GM12878 (cell line): Measurements from ENCODE around the gene TCF25. TPM values are rescaled to one million over a fixed set of nuclear protein-coding genes. Genes with fewer than 3 reads are reported as not detected.

Experiments
- ATF2 ChIP-seq: IDR thresholded peaks from 2 replicates; pipeline ENCODE4 v1.6.1; 2012; ENCODE audit warnings: low read length, inconsistent platforms
- EP300 ChIP-seq, 2 experiments: fragments of 150-350 bp in 1 of 2; IDR thresholded peaks; 2 replicates each; pipeline ENCODE4 v1.6.1; 2011 to 2012; ENCODE audit warnings: low read depth in 2 of 2, low read length in 2 of 2, borderline replicate concordance in 1 of 2, improper control_type of control experiment in 1 of 2, inconsistent platforms in 1 of 2; ENCODE audit not compliant: control insufficient read depth in 1 of 2
- ESRRA ChIP-seq: IDR thresholded peaks from 2 replicates; pipeline ENCODE4 v1.6.1; 2012; ENCODE audit warnings: mild to moderate bottlenecking, low read length, improper control_type of control experiment
- EZH2 ChIP-seq: IDR thresholded peaks from 2 replicates; pipeline ENCODE4 v1.6.1; 2012; ENCODE audit warnings: low read depth, mild to moderate bottlenecking, control low read depth, inconsistent platforms, low read length, borderline replicate concordance; ENCODE audit not compliant: control insufficient read depth
- FOXK2 ChIP-seq: fragments of 450-650 bp; IDR thresholded peaks from 2 replicates; pipeline ENCODE4 v1.6.1; 2017; ENCODE audit warnings: mild to moderate bottlenecking, moderate library complexity
- IKZF2 ChIP-seq, 2 experiments: fragments of 450-650 bp; IDR thresholded peaks; 2 replicates each; pipeline ENCODE4 v1.6.1; 2017; ENCODE audit warnings: mild to moderate bottlenecking in 2 of 2, moderate library complexity in 2 of 2
- IRF4 ChIP-seq: IDR thresholded peaks from 2 replicates; pipeline ENCODE4 v1.6.1; 2011; ENCODE audit warnings: low read depth, low read length
- MYC ChIP-seq: IDR thresholded peaks from 2 replicates; pipeline ENCODE4 v1.6.1; 2011; ENCODE audit warnings: mild to moderate bottlenecking, low read length, moderate library complexity, inconsistent platforms; ENCODE audit not compliant: insufficient read depth, insufficient replicate concordance, insufficient read length, severe bottlenecking
- NFIC ChIP-seq: IDR thresholded peaks from 2 replicates; pipeline ENCODE4 v1.6.1; 2012; ENCODE audit warnings: low read depth, mild to moderate bottlenecking, inconsistent platforms, low read length, moderate library complexity
- NFYB ChIP-seq: IDR thresholded peaks from 2 replicates; pipeline ENCODE4 v1.6.1; 2011; ENCODE audit warnings: low read depth, mild to moderate bottlenecking, low read length, improper control_type of control experiment, moderate library complexity; ENCODE audit not compliant: insufficient read depth
- NR2C2 ChIP-seq: IDR thresholded peaks from 2 replicates; pipeline ENCODE4 v1.6.1; 2011; ENCODE audit warnings: borderline replicate concordance, low read depth; ENCODE audit not compliant: control insufficient read depth, insufficient read length
- POLR2AphosphoS2 ChIP-seq: IDR thresholded peaks from 2 replicates; pipeline ENCODE4 v1.6.1; 2011; ENCODE audit warnings: low read depth, mild to moderate bottlenecking, low read length, improper control_type of control experiment, moderate library complexity
- POU2F2 ChIP-seq: IDR thresholded peaks from 3 replicates; pipeline ENCODE4 v1.6.1; 2011; ENCODE audit warnings: low read depth, mild to moderate bottlenecking, low read length, borderline replicate concordance
- RCOR1 ChIP-seq: conservative IDR thresholded peaks from 2 replicates; pipeline ENCODE4 v1.6.1; 2012; ENCODE audit warnings: low read depth, low read length, improper control_type of control experiment
- RELB ChIP-seq: fragments of 450-650 bp; IDR thresholded peaks from 2 replicates; pipeline ENCODE4 v1.6.1; 2017; ENCODE audit warnings: low read depth, mild to moderate bottlenecking, moderate library complexity
- SIN3A ChIP-seq: IDR thresholded peaks from 2 replicates; pipeline ENCODE4 v1.6.1; 2012; ENCODE audit warnings: low read depth, low read length, improper control_type of control experiment
- SMC3 ChIP-seq: IDR thresholded peaks from 2 replicates; pipeline ENCODE4 v1.6.1; 2011; ENCODE audit warnings: low read length, improper control_type of control experiment, borderline replicate concordance
- STAT1 ChIP-seq: fragments of 450-650 bp; conservative IDR thresholded peaks from 2 replicates; pipeline ENCODE4 v1.6.1; 2014; ENCODE audit warnings: antibody characterized with exemption, mild to moderate bottlenecking
- TCF7 ChIP-seq: IDR thresholded peaks from 2 replicates; pipeline ENCODE4 v1.6.1; 2014; ENCODE audit warnings: antibody characterized with exemption, borderline replicate concordance
- ZSCAN29 ChIP-seq: fragments of 450-650 bp; IDR thresholded peaks from 2 replicates; pipeline ENCODE4 v1.6.1; 2017; ENCODE audit warnings: mild to moderate bottlenecking, moderate library complexity
- ZZZ3 ChIP-seq: IDR thresholded peaks from 2 replicates; pipeline ENCODE4 v1.6.1; 2011; ENCODE audit warnings: low read depth; ENCODE audit not compliant: control insufficient read depth, insufficient read length
- polyA plus RNA-seq, 11 experiments: library from polyadenylated mRNA; depleted of rRNA in 4 of 11; unstranded in 6 of 11; stranded (reverse) in 5 of 11; fragments of >200 nt; fragmentation: Nextera tagmentation in 4 of 11; fragmentation: Illumina TruSeq in 1 of 11; extraction: Ambion mirVana in 4 of 11; extraction: Trizol in 1 of 11; gene quantifications; 1 replicate in 1 of 11; 2 replicates in 10 of 11; pipeline versions ENCODE4 v1.2.1 to v1.2.3, GENCODE V29; 2011 to 2016; ENCODE audit warnings: inconsistent platforms in 2 of 11, missing spikeins in 2 of 11, low read depth in 1 of 11
- total RNA-seq, 4 experiments: library from RNA; depleted of rRNA in 3 of 4; stranded (reverse); fragments of >200 nt in 3 of 4; fragmentation: Illumina TruSeq in 1 of 4; extraction: Trizol in 1 of 4; gene quantifications; 2 replicates each; pipeline versions ENCODE4 v1.2.1 to v1.2.3, GENCODE V29; 2013 to 2021
- TF ChIP-seq, protein P1 (sequence below): fragments of 450-650 bp; IDR thresholded peaks from 2 replicates; pipeline ENCODE4 v1.6.1; 2018; ENCODE audit warnings: borderline replicate concordance, mild to moderate bottlenecking; ENCODE audit not compliant: partially characterized antibody
- TF ChIP-seq, protein P2 (sequence below): fragments of 450-650 bp; IDR thresholded peaks from 2 replicates; pipeline ENCODE4 v1.6.1; 2017; ENCODE audit warnings: mild to moderate bottlenecking

The TCF25 gene
- total and polyA plus RNA-seq, 10 of the 15 experiments (the other 5 are each of a cell fraction or from before 2014, with no cell fraction given): 8.4 to 130 (median 89.4) TPM

DNA sequence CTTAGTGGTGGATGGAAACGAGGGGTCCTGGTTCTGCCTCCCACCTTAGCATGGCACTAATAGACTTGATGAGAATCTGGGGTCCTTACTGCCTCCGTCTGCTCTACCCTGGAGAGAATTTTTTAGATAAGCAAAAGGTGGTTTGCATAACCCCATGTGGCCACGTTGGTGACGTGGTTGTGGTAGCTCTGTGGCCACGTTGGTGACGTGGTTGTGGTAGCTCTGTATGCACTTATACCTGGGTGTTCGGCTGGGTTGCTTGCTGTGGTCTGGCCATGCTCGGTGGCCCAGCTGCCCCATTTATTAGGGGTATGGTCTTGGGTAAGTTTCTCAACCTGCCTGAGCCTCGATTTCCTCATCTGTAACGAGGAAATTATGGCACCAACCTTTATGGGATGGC lies 32.1 kb upstream of the TCF25 start (continued):
- TF ChIP-seq POLR2AphosphoS2: no peak
- no peak for TF ChIP-seq TCF7
- TF ChIP-seq ZSCAN29: no peak
- TF ChIP-seq, protein P1, sequence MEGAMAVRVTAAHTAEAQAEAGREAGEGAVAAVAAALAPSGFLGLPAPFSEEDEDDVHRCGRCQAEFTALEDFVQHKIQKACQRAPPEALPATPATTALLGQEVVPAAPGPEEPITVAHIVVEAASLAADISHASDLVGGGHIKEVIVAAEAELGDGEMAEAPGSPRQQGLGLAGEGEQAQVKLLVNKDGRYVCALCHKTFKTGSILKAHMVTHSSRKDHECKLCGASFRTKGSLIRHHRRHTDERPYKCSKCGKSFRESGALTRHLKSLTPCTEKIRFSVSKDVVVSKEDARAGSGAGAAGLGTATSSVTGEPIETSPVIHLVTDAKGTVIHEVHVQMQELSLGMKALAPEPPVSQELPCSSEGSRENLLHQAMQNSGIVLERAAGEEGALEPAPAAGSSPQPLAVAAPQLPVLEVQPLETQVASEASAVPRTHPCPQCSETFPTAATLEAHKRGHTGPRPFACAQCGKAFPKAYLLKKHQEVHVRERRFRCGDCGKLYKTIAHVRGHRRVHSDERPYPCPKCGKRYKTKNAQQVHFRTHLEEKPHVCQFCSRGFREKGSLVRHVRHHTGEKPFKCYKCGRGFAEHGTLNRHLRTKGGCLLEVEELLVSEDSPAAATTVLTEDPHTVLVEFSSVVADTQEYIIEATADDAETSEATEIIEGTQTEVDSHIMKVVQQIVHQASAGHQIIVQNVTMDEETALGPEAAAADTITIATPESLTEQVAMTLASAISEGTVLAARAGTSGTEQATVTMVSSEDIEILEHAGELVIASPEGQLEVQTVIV: no peak
- TF ChIP-seq STAT1: no peak
- TF ChIP-seq ZZZ3: no peak
- no peak for TF ChIP-seq RELB
- TF ChIP-seq NFYB: no peak
- TF ChIP-seq RCOR1: no peak
- no peak for TF ChIP-seq ESRRA
- no peak for TF ChIP-seq SMC3
- TF ChIP-seq EZH2: no peak
- no peak for TF ChIP-seq NFIC
- TF ChIP-seq IRF4: no peak
- TF ChIP-seq, protein P2, sequence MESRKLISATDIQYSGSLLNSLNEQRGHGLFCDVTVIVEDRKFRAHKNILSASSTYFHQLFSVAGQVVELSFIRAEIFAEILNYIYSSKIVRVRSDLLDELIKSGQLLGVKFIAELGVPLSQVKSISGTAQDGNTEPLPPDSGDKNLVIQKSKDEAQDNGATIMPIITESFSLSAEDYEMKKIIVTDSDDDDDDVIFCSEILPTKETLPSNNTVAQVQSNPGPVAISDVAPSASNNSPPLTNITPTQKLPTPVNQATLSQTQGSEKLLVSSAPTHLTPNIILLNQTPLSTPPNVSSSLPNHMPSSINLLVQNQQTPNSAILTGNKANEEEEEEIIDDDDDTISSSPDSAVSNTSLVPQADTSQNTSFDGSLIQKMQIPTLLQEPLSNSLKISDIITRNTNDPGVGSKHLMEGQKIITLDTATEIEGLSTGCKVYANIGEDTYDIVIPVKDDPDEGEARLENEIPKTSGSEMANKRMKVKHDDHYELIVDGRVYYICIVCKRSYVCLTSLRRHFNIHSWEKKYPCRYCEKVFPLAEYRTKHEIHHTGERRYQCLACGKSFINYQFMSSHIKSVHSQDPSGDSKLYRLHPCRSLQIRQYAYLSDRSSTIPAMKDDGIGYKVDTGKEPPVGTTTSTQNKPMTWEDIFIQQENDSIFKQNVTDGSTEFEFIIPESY: no peak
- TF ChIP-seq IKZF2 (IDR thresholded peaks at IDR 0.05): no peak
- TF ChIP-seq FOXK2: no peak
- TF ChIP-seq MYC: no peak
- no peak for TF ChIP-seq ATF2
- no peak for TF ChIP-seq SIN3A
- peak; percentile 16 to 36; a peak in 2 of 4 replicates for TF ChIP-seq EP300 (IDR thresholded peaks at IDR 0.05; ENCODE audit: borderline replicate concordance in 1 of 2, control insufficient read depth in 1 of 2, low read depth in 2 of 2, low read length in 2 of 2)
- TF ChIP-seq NR2C2: no peak
- TF ChIP-seq POU2F2: peak; percentile 93; the same call in 2 of the 3 replicates
